ENCODE results near the gene NUMB. TPM values are rescaled to one million over a fixed set of nuclear protein-coding genes. Genes with fewer than 3 reads are reported as not detected.

Gene NUMB
- total RNA-seq, 2 donors from 2014 or later, result 45.1 to 55.0 TPM

GRCh38 chr14:73289729-73290128, 168.6 kb downstream of the NUMB start:
- peak overlapping the region; percentile 40 for H3K4me3 Mint-ChIP-seq
- H3K27ac Mint-ChIP-seq, result peak overlapping the region; percentile 47
- H3K4me1 Mint-ChIP-seq, result peaks cover 36% of the 10 kb centered on the region

GRCh38 chr14:73289308-73289707, 169.0 kb downstream of the NUMB start:
- Mint-ChIP-seq H3K4me1 (peaks cover 36% of the 10 kb centered on the region), H3K9me3 (no peaks in the 10 kb centered on the region), H3K27ac (no peak overlapping the region), H3K27me3 (no peaks in the 10 kb centered on the region), H3K4me3 (peak overlapping the region; percentile 40), H3K36me3 (ENCODE audit: low read depth) (peaks cover 81% of the 10 kb centered on the region)
- no peak for ATAC-seq (replicated peaks)

More at GRCh38 chr14:73289729-73290128, 168.6 kb downstream of the NUMB start:
- Mint-ChIP-seq H3K36me3 (ENCODE audit: low read depth) (peaks cover 79% of the 10 kb centered on the region), H3K27me3 (no peaks in the 10 kb centered on the region), H3K9me3 (no peaks in the 10 kb centered on the region)
- ATAC-seq (replicated peaks), result no peak

GRCh38 chr14:73287071-73287470, 171.3 kb downstream of the NUMB start:
- Mint-ChIP-seq H3K36me3 (ENCODE audit: low read depth) (peaks cover 81% of the 10 kb centered on the region), H3K27me3 (no peaks in the 10 kb centered on the region), H3K4me1 (peaks cover 23% of the 10 kb centered on the region), H3K4me3 (no peak overlapping the region), H3K9me3 (no peaks in the 10 kb centered on the region), H3K27ac (no peak overlapping the region)
- ATAC-seq (replicated peaks), result no peak

GRCh38 chr14:73286598-73286997, 171.7 kb downstream of the NUMB start:
- no peaks in the 10 kb centered on the region for H3K27me3 Mint-ChIP-seq
- ATAC-seq (replicated peaks), result no peak
- H3K27ac Mint-ChIP-seq, result no peak overlapping the region
- peaks cover 18% of the 10 kb centered on the region for H3K4me1 Mint-ChIP-seq
- H3K4me3 Mint-ChIP-seq, result no peak overlapping the region
- peaks cover 81% of the 10 kb centered on the region for H3K36me3 Mint-ChIP-seq (ENCODE audit: low read depth)
- no peaks in the 10 kb centered on the region for H3K9me3 Mint-ChIP-seq

- ATAC-seq (replicated peaks), result no peak
- H3K27me3 Mint-ChIP-seq, result no peaks in the 10 kb centered on the region
- peaks cover 85% of the 10 kb centered on the region for H3K36me3 Mint-ChIP-seq (ENCODE audit: low read depth)
- peaks cover 18% of the 10 kb centered on the region for H3K4me1 Mint-ChIP-seq
- H3K4me3 Mint-ChIP-seq, result no peak overlapping the region
- no peaks in the 10 kb centered on the region for H3K9me3 Mint-ChIP-seq
- H3K27ac Mint-ChIP-seq, result no peak overlapping the region
Observed at GRCh38 chr14:73285979-73286378, 172.4 kb downstream of the NUMB start.

- no peaks in the 10 kb centered on the region for H3K9me3 Mint-ChIP-seq
- H3K4me1 Mint-ChIP-seq, result peaks cover under 1% of the 10 kb centered on the region
- H3K4me3 Mint-ChIP-seq, result no peak overlapping the region
- H3K36me3 Mint-ChIP-seq (ENCODE audit: low read depth), result peaks cover 87% of the 10 kb centered on the region
- no peaks in the 10 kb centered on the region for H3K27me3 Mint-ChIP-seq
- no peak for ATAC-seq (replicated peaks)
- H3K27ac Mint-ChIP-seq, result no peak overlapping the region
Observed at GRCh38 chr14:73283608-73284379, 174.6 kb downstream of the NUMB start.

GRCh38 chr14:73280903-73281302, 177.4 kb downstream of the NUMB start:
- no peaks in the 10 kb centered on the region for H3K27me3 Mint-ChIP-seq
- H3K4me1 Mint-ChIP-seq, result no peaks in the 10 kb centered on the region

GRCh38 chr14:73277376-73277775, 181.0 kb downstream of the NUMB start:
- peaks cover 80% of the 10 kb centered on the region for H3K36me3 Mint-ChIP-seq (ENCODE audit: low read depth)
- H3K27me3 Mint-ChIP-seq, result no peaks in the 10 kb centered on the region
- H3K9me3 Mint-ChIP-seq, result no peaks in the 10 kb centered on the region
- no peak for ATAC-seq (replicated peaks)
- H3K27ac Mint-ChIP-seq, result no peak overlapping the region
- H3K4me1 Mint-ChIP-seq, result no peaks in the 10 kb centered on the region
- H3K4me3 Mint-ChIP-seq, result no peak overlapping the region

More at GRCh38 chr14:73280903-73281302, 177.4 kb downstream of the NUMB start:
- ATAC-seq (replicated peaks), result no peak
- Mint-ChIP-seq H3K4me3 (no peak overlapping the region), H3K27ac (no peak overlapping the region), H3K36me3 (ENCODE audit: low read depth) (peaks cover 94% of the 10 kb centered on the region), H3K9me3 (no peaks in the 10 kb centered on the region)

- H3K9me3 Mint-ChIP-seq, result no peaks in the 10 kb centered on the region
Observed at GRCh38 chr14:73276836-73277235, 181.5 kb downstream of the NUMB start.

GRCh38 chr14:73273799-73274198, 184.5 kb downstream of the NUMB start:
- Mint-ChIP-seq H3K4me3 (no peak overlapping the region), H3K4me1 (peaks cover 9% of the 10 kb centered on the region), H3K27me3 (peaks cover 3% of the 10 kb centered on the region), H3K36me3 (ENCODE audit: low read depth) (peaks cover 50% of the 10 kb centered on the region), H3K27ac (no peak overlapping the region), H3K9me3 (no peaks in the 10 kb centered on the region)
- no peak for ATAC-seq (replicated peaks)

More at GRCh38 chr14:73276836-73277235, 181.5 kb downstream of the NUMB start:
- H3K27me3 Mint-ChIP-seq, result no peaks in the 10 kb centered on the region
- no peak overlapping the region for H3K4me3 Mint-ChIP-seq
- ATAC-seq (replicated peaks), result no peak
- H3K36me3 Mint-ChIP-seq (ENCODE audit: low read depth), result peaks cover 77% of the 10 kb centered on the region
- H3K27ac Mint-ChIP-seq, result no peak overlapping the region
- no peaks in the 10 kb centered on the region for H3K4me1 Mint-ChIP-seq

GRCh38 chr14:73272393-73272792, 186.0 kb downstream of the NUMB start:
- Mint-ChIP-seq H3K27me3 (peaks cover 3% of the 10 kb centered on the region), H3K36me3 (ENCODE audit: low read depth) (peaks cover 42% of the 10 kb centered on the region), H3K4me3 (no peak overlapping the region), H3K9me3 (no peaks in the 10 kb centered on the region), H3K4me1 (peaks cover 9% of the 10 kb centered on the region), H3K27ac (no peak overlapping the region)
- no peak for ATAC-seq (replicated peaks)

- Mint-ChIP-seq H3K9me3 (no peaks in the 10 kb centered on the region), H3K36me3 (ENCODE audit: low read depth) (peaks cover 17% of the 10 kb centered on the region), H3K27ac (peak overlapping the region; percentile 17), H3K27me3 (peaks cover 3% of the 10 kb centered on the region), H3K4me3 (peak overlapping the region; percentile 55), H3K4me1 (peaks cover 9% of the 10 kb centered on the region)
- no peak for ATAC-seq (replicated peaks)
Observed at GRCh38 chr14:73269729-73270531, 188.4 kb downstream of the NUMB start.

- H3K9me3 Mint-ChIP-seq, result no peaks in the 10 kb centered on the region
- H3K4me3 Mint-ChIP-seq, result no peak overlapping the region
- H3K36me3 Mint-ChIP-seq (ENCODE audit: low read depth), result peaks cover 6% of the 10 kb centered on the region
- ATAC-seq (replicated peaks), result no peak
- H3K27me3 Mint-ChIP-seq, result peaks cover 6% of the 10 kb centered on the region
- peaks cover 9% of the 10 kb centered on the region for H3K4me1 Mint-ChIP-seq
- no peak overlapping the region for H3K27ac Mint-ChIP-seq
Observed at GRCh38 chr14:73267474-73267873, 190.9 kb downstream of the NUMB start.

- no peak overlapping the region for H3K4me3 Mint-ChIP-seq
- no peak overlapping the region for H3K27ac Mint-ChIP-seq
- H3K4me1 Mint-ChIP-seq, result peaks cover 9% of the 10 kb centered on the region
- ATAC-seq (replicated peaks), result no peak
- H3K36me3 Mint-ChIP-seq (ENCODE audit: low read depth), result no peaks in the 10 kb centered on the region
- H3K9me3 Mint-ChIP-seq, result no peaks in the 10 kb centered on the region
- H3K27me3 Mint-ChIP-seq, result peaks cover 6% of the 10 kb centered on the region
Observed at GRCh38 chr14:73266317-73266716, 192.0 kb downstream of the NUMB start.

GRCh38 chr14:73265721-73266046, 192.7 kb downstream of the NUMB start:
- Mint-ChIP-seq H3K9me3 (no peaks in the 10 kb centered on the region), H3K4me1 (peaks cover 6% of the 10 kb centered on the region), H3K4me3 (no peak overlapping the region), H3K27ac (no peak overlapping the region), H3K27me3 (peaks cover 6% of the 10 kb centered on the region), H3K36me3 (ENCODE audit: low read depth) (no peaks in the 10 kb centered on the region)
- ATAC-seq (replicated peaks), result no peak

Measured in activated T-helper 17 cell treated with anti-CD3 and anti-CD28 coated beads, Interleukin-2, amount 50 U/mL, for 72 hours (primary cell).